ENCODE measurements around the gene ZNF117.
"Not testable (repeated sequence)": the region's sequence is repeated elsewhere in the genome, so short reads cannot be mapped to it uniquely, and the experiment has no call there.

Gene ZNF117

GRCh38 chr7:64990936-64991335, at the start of gene ZNF117:
ZNF117 (minus strand) TSS chr7:64991036.
- no peak for TF ChIP-seq ZNF274 (IDR thresholded peaks at IDR 0.05; ENCODE audit: low read depth, low read length)
- no peak within 1 kb of the TSS for H3K4me3 ChIP-seq (ENCODE audit: low read length)

- H3K4me3 ChIP-seq (ENCODE audit: low read length) = peak overlapping the region; percentile 99
Observed at GRCh38 chr7:65038767-65039166, 47.9 kb upstream of the ZNF117 start.

DNA sequence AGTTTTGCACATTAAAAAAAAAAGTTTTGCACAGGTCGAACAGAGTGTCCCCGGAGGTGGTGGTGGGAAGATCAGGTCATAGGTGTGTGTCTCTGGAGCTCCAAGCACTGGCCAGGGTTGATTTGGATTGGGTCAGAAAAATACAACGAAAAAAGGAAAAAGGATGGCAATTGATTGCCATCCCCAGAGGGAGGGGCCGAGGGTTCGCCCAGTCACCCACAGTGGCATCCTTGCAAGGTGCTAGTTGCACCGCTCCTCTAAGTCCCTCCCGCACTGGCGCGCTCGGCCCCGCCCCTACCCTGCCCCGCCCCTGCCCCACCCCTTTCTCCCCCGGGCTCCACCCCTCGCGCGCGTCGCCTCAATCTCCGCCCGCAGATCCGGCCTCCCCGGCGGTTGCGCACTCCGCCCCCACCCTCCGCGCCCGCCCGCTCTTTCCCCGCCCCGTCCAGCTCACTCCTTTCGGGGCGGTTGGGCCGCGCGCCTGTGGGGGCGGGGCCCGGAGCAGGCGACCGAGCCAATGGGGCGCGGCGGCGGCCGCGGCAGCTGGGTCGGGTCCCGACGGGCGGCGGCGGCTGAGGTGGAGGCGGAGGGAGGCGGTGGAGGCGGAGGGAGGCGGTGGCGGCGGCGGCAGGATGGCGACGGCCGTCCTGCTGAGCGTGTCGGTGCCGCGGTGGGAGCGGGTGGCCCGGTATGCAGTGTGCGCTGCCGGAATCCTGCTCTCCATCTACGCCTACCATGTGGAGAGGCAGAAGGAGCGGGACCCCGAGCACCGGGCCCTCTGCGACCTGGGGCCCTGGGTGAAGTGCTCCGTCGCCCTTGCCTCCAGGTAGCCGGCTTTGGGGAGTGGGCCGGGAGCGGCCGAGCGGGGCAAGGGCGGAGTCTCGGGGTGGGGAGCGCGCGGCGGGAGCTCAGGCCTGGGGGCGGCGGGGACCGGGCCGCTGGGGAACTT, 47.2 kb upstream of the ZNF117 start:
- no peak for TF ChIP-seq ZNF274 (IDR thresholded peaks at IDR 0.05; ENCODE audit: low read depth, low read length)
- H3K4me3 ChIP-seq (ENCODE audit: low read length) = peak overlapping the region; percentile 99

- not testable (repeated sequence) for H3K4me3 ChIP-seq (ENCODE audit: low read length)
Observed at GRCh38 chr7:65036526-65036925, 45.7 kb upstream of the ZNF117 start.

GRCh38 chr7:65035469-65035868, 44.6 kb upstream of the ZNF117 start:
- H3K4me3 ChIP-seq (ENCODE audit: low read length) = not testable (repeated sequence)

GRCh38 chr7:65034120-65034782, 43.4 kb upstream of the ZNF117 start:
- H3K4me3 ChIP-seq (ENCODE audit: low read length) = not testable (repeated sequence)

- not testable (repeated sequence) for H3K4me3 ChIP-seq (ENCODE audit: low read length)
Observed at GRCh38 chr7:65033391-65033790, 42.6 kb upstream of the ZNF117 start.

GRCh38 chr7:65025023-65025422, 34.2 kb upstream of the ZNF117 start:
- not testable (repeated sequence) for H3K4me3 ChIP-seq (ENCODE audit: low read length)

DNA sequence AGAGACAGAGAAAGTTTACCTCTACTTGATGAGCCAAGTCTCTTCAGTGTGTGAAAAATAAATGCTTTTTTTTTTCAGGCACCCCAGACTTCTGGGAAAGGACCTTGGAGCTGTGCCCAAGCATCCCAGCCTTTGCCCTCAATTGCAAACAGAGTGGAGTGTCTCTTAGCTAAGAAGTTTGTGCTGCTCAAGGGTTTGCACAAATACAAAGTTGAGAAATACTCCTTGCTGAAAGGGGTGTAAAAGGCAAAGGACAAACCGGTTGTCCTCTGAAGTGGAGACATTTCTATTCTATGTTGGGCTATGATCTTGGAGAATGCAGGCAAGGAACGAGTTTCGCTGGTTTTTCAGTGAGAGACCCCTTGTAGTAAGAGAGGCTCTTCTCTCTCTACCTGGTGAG, 30.1 kb upstream of the ZNF117 start:
- H3K4me3 ChIP-seq (ENCODE audit: low read length) = not testable (repeated sequence)

GRCh38 chr7:65009881-65010280, 19.0 kb upstream of the ZNF117 start:
- H3K4me3 ChIP-seq (ENCODE audit: low read length) = not testable (repeated sequence)

- H3K4me3 ChIP-seq (ENCODE audit: low read length) = not testable (repeated sequence)
Observed at GRCh38 chr7:65009394-65009793, 18.6 kb upstream of the ZNF117 start.

DNA sequence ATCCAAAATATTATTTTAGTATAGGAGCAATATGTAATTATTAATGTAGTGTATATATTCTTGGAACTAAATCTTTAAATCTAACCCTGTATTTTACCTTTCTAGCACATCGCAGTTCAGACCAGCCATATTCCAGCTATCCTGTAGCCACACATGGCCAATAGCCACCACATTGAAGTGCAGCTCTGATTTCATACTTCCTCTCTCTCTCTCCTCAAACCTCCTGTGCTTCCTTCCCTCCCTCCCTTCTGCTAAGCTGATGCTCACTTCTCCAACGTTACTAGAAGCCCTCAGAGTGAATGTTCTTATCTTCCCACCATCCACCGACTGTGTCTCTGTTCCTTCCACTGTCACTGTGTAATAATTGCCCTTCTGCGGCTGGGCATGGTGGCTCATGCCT, 16.2 kb upstream of the ZNF117 start:
- not testable (repeated sequence) for H3K4me3 ChIP-seq (ENCODE audit: low read length)

DNA sequence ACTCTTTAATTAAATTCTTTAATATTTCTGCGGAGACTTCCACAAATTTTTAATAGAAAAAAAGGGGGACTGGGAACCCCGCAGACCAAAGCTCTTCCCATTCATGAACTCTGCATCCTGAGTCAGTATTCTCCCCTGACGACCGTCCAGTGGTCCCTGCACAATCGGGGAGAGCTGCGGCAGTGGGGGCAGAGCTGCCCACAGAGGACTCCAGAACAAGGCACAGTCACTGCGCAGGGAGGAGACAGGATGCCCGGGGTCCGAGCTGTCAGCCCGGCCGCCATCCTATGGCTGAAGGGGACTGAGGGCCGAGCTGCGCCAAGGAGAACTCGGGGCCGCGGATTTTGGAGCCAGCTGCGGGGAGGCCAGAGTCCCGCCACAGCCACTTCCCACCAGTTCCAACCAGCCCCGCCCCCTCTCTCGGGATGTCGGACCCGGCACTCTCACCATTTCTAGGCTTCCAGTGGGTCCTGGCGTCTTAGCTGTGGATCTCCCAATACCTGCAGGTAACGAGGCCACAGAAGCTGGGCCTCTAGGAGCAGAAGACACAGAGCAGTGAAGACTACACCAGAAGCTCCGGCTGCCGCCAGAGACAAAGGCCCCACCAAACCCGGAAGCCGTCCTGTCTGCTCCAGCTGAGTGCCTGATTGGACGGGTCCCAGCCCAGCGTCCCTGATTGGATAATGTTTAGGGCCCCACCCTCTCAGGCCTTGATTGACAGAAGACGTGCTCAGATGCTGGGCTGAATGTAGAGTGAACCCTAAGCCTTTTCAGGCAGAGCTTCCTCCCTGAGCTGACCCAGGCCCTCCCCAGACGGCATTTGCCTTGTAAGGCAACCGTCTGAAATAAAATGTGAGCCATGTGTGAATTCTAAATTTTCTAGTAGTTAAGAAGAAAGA, 15.5 kb upstream of the ZNF117 start, which contains the start of gene ERV3-1:
TSS of gene ERV3-1 (minus strand) at position 594 of the 899 bp plus-strand sequence. CDS start 13,661 bp downstream, outside the sequence.
- H3K4me3 ChIP-seq (ENCODE audit: low read length) = peak within 1 kb of the TSS; percentile 98
- no peak for TF ChIP-seq ZNF274 (IDR thresholded peaks at IDR 0.05; ENCODE audit: low read depth, low read length)

DNA sequence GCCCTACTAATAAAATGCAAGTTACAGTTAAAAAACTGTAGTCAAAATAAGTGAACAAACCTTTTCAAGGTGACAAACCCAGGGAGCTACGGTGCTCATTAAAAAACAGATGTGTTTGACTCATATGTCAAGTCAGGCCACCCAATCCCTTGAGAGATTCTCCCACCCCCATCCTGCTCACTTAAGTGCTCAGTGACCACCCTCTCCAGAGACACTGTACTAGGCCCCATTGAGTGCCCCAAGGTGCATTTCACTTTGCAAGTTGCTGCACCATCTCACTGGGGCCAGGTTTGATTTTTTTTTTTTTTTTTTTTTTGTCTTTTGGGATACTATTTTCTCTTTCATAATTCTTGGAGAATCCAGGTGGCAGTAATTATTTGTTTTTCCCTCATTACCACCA, 13.7 kb upstream of the ZNF117 start:
- TF ChIP-seq ZNF274 (IDR thresholded peaks at IDR 0.05; ENCODE audit: low read depth, low read length) = no peak
- no peak overlapping the region for H3K4me3 ChIP-seq (ENCODE audit: low read length)

- H3K4me3 ChIP-seq (ENCODE audit: low read length) = no peak overlapping the region
- TF ChIP-seq ZNF274 (IDR thresholded peaks at IDR 0.05; ENCODE audit: low read depth, low read length) = no peak
Observed at GRCh38 chr7:65002972-65003585, 12.2 kb upstream of the ZNF117 start.

Data from GM08714 (cell line).